H1 (cell line): Measurements from ENCODE around the gene GRAP.

Experiments used
- POLR2AphosphoS5 ChIP-seq: IDR thresholded peaks from 2 replicates; pipeline ENCODE4 v1.6.1; 2011; ENCODE audit warnings: low read depth, low read length
- RXRA ChIP-seq: IDR thresholded peaks from 2 replicates; pipeline ENCODE4 v1.6.1; 2011; ENCODE audit warnings: low read depth, mild to moderate bottlenecking, low read length, moderate library complexity; ENCODE audit not compliant: insufficient read depth
- SP1 ChIP-seq: IDR thresholded peaks from 2 replicates; pipeline ENCODE4 v1.6.1; 2011; ENCODE audit warnings: low read depth, low read length
- SUZ12 ChIP-seq: fragments of 200-600 bp; sonication (generic); IDR thresholded peaks from 2 replicates; pipeline ENCODE4 v1.6.1; 2012; ENCODE audit warnings: mild to moderate bottlenecking, inconsistent platforms, low read length, moderate library complexity, mixed read lengths
- TF ChIP-seq, protein P1 (sequence below), 3 experiments: IDR thresholded peaks; 1 replicate in 2 of 3; 2 replicates in 1 of 3; pipeline versions ENCODE4 v1.5.1 to v1.6.1; 2011; ENCODE audit warnings: low read length in 3 of 3, mild to moderate bottlenecking in 3 of 3, inconsistent platforms in 2 of 3, low read depth in 1 of 3, moderate library complexity in 1 of 3; ENCODE audit not compliant: insufficient read depth in 1 of 3; ENCODE audit errors: control extremely low read depth in 1 of 3
- TF ChIP-seq, protein P2 (sequence below): IDR thresholded peaks from 2 replicates; pipeline ENCODE4 v1.6.1; 2012; ENCODE audit warnings: low read length, inconsistent platforms

DNA sequence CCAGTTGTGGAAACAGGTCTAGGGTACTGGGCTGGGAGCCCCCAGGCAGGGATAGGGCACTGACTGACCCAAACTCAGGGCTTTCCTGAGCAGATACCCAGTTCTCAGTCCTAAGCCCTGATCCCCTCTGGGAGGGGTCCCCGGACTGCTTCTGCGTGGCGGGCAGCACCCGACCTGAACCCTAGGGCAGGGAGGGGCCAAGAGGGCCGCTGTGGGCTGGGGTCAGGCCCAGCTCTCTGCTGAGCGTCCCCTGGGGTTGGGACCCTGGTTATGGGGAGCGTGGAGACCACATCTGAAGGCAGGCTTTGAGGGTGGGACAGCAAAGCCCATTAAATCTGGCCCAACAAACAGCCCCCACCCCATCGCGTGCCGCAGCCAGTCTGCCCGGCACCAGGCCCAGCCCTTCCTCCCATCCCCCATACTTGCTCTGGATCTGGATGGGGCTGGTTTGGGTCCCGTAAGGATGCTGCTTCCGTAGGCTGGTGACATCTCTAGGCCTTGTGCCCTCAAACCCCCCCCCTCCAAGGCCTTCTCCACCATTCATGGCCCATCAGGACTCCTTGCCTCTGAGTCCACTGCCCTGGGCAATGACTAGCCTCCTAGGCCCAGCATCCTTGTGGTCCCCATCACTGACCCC is 41.5 kb downstream of the GRAP start:
- TF ChIP-seq SP1 (no peak), SUZ12 (no peak), RXRA (no peak), POLR2AphosphoS5 (no peak)
- TF ChIP-seq, protein P1, sequence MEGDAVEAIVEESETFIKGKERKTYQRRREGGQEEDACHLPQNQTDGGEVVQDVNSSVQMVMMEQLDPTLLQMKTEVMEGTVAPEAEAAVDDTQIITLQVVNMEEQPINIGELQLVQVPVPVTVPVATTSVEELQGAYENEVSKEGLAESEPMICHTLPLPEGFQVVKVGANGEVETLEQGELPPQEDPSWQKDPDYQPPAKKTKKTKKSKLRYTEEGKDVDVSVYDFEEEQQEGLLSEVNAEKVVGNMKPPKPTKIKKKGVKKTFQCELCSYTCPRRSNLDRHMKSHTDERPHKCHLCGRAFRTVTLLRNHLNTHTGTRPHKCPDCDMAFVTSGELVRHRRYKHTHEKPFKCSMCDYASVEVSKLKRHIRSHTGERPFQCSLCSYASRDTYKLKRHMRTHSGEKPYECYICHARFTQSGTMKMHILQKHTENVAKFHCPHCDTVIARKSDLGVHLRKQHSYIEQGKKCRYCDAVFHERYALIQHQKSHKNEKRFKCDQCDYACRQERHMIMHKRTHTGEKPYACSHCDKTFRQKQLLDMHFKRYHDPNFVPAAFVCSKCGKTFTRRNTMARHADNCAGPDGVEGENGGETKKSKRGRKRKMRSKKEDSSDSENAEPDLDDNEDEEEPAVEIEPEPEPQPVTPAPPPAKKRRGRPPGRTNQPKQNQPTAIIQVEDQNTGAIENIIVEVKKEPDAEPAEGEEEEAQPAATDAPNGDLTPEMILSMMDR (IDR thresholded peaks at IDR 0.05; ENCODE audit: control extremely low read depth in 1 of 3, insufficient read depth in 1 of 3, low read depth in 1 of 3, low read length in 3 of 3): no peak
- TF ChIP-seq, protein P2, sequence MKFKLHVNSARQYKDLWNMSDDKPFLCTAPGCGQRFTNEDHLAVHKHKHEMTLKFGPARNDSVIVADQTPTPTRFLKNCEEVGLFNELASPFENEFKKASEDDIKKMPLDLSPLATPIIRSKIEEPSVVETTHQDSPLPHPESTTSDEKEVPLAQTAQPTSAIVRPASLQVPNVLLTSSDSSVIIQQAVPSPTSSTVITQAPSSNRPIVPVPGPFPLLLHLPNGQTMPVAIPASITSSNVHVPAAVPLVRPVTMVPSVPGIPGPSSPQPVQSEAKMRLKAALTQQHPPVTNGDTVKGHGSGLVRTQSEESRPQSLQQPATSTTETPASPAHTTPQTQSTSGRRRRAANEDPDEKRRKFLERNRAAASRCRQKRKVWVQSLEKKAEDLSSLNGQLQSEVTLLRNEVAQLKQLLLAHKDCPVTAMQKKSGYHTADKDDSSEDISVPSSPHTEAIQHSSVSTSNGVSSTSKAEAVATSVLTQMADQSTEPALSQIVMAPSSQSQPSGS: no peak
